IMR-90 (cell line): ENCODE data around the gene RAD51AP2. TPM values are rescaled to one million over a fixed set of nuclear protein-coding genes. Genes with fewer than 3 reads are reported as not detected.

Experiments
- ATAC-seq: fragments of 200-7000 bp; cut with Tn5 transposase; 2 replicates; pipeline ENCODE4 v1.9.1; 2020; ENCODE audit warnings: low read depth, mild to moderate bottlenecking, moderate library complexity
- BruUV-seq: library from RNA; stranded (reverse); fragments of 400-500 nt; replicated peaks from 2 replicates; lab custom pipeline; 2021; lab: Mats Ljungman, UMichigan
- CTCF ChIA-PET: fragments of 300-600 bp; formaldehyde crosslinking; extraction: SDS; loops from one replicate; lab custom pipeline; 2021; ENCODE audit warnings: antibody characterized with exemption; lab: Yijun Ruan, JAX
- POLR2A ChIA-PET: fragments of 300-600 bp; sonication (Branson Sonifier 250); formaldehyde crosslinking; loops from one replicate; lab custom pipeline; 2022; ENCODE audit warnings: antibody characterized with exemption; ENCODE audit not compliant: unreplicated experiment; lab: Charles Lee
- DNase-seq: peaks from one replicate; pipeline ENCODE4 v3.0.0; 2013
- H2AFZ ChIP-seq: replicated peaks from 2 replicates; pipeline ENCODE3; 2013; ENCODE audit warnings: low read length, mild to moderate bottlenecking; ENCODE audit not compliant: poor library complexity
- H2AK5ac ChIP-seq: 2 replicates; pipeline ENCODE4 v1.6.1; 2013; ENCODE audit warnings: low read depth, low read length, inconsistent platforms
- H2AK9ac ChIP-seq: replicated peaks from 2 replicates; pipeline ENCODE3; 2013; ENCODE audit warnings: mild to moderate bottlenecking, low read depth, low read length, moderate library complexity; ENCODE audit not compliant: poor library complexity
- H2BK120ac ChIP-seq: 2 replicates; pipeline ENCODE4 v1.6.1; 2013; ENCODE audit warnings: low read depth, low read length, inconsistent platforms
- H2BK15ac ChIP-seq: 3 replicates; pipeline ENCODE4 v1.6.1; 2013; ENCODE audit warnings: low read depth, low read length, inconsistent platforms
- H2BK20ac ChIP-seq: 2 replicates; pipeline ENCODE4 v1.6.1; 2013; ENCODE audit warnings: low read depth, mild to moderate bottlenecking, inconsistent platforms, low read length, moderate library complexity
- H2BK5ac ChIP-seq: 2 replicates; pipeline ENCODE4 v1.6.1; 2013; ENCODE audit warnings: mild to moderate bottlenecking, low read depth, low read length, inconsistent platforms; ENCODE audit not compliant: poor library complexity, severe bottlenecking
- H3K14ac ChIP-seq: replicated peaks from 2 replicates; pipeline ENCODE4 v1.6.1; 2013; ENCODE audit warnings: low read depth, low read length, inconsistent platforms
- H3K18ac ChIP-seq: 2 replicates; pipeline ENCODE4 v1.6.1; 2013; ENCODE audit warnings: low read depth, low read length, control low read depth
- H3K23ac ChIP-seq: 2 replicates; pipeline ENCODE4 v1.6.1; 2013; ENCODE audit warnings: low read depth, low read length, inconsistent platforms
- H3K27ac ChIP-seq: 2 replicates; pipeline ENCODE4 v1.5.1; 2013; ENCODE audit warnings: mild to moderate bottlenecking, control low read depth, low read length; ENCODE audit not compliant: insufficient read depth
- H3K27me3 ChIP-seq: 2 replicates; pipeline ENCODE4 v1.6.1; 2013; ENCODE audit warnings: low read length; ENCODE audit not compliant: control insufficient read depth, insufficient read depth
- H3K36me3 ChIP-seq: 2 replicates; pipeline ENCODE4 v1.6.1; 2013; ENCODE audit warnings: low read length, mixed read lengths; ENCODE audit not compliant: control insufficient read depth, insufficient read depth
- H3K4ac ChIP-seq: 2 replicates; pipeline ENCODE4 v1.6.1; 2013; ENCODE audit warnings: low read depth, low read length, inconsistent platforms
- H3K4me1 ChIP-seq: 2 replicates; pipeline ENCODE4 v1.6.1; 2013; ENCODE audit warnings: low read length, mixed read lengths; ENCODE audit not compliant: control insufficient read depth, insufficient read depth
- H3K4me2 ChIP-seq: 2 replicates; pipeline ENCODE4 v1.6.1; 2013; ENCODE audit warnings: low read depth, mild to moderate bottlenecking, control low read depth, low read length, moderate library complexity
- H3K4me3 ChIP-seq: 2 replicates; pipeline ENCODE4 v1.5.1; 2013; ENCODE audit warnings: low read depth, mild to moderate bottlenecking, control low read depth, low read length, moderate library complexity; ENCODE audit not compliant: insufficient read depth
- H3K56ac ChIP-seq: 2 replicates; pipeline ENCODE4 v1.6.1; 2013; ENCODE audit warnings: low read length, inconsistent platforms; ENCODE audit not compliant: insufficient read depth; ENCODE audit errors: extremely low read depth
- H3K79me1 ChIP-seq, 2 experiments: 2 replicates each; pipeline ENCODE4 v1.6.1; 2013; ENCODE audit warnings: low read length in 2 of 2, inconsistent platforms in 1 of 2, low read depth in 1 of 2
- H3K9ac ChIP-seq: 2 replicates; pipeline ENCODE4 v1.6.1; 2013; ENCODE audit warnings: low read depth, low read length, control low read depth
- H3K9me1 ChIP-seq: 2 replicates; pipeline ENCODE4 v1.6.1; 2013; ENCODE audit warnings: low read length, inconsistent platforms; ENCODE audit not compliant: insufficient read depth
- H3K9me3 ChIP-seq: 2 replicates; pipeline ENCODE4 v1.6.1; 2013; ENCODE audit warnings: low read length; ENCODE audit not compliant: control insufficient read depth, insufficient read depth
- H4K20me1 ChIP-seq: 2 replicates; pipeline ENCODE4 v1.6.1; 2013; ENCODE audit warnings: low read length, inconsistent platforms; ENCODE audit not compliant: insufficient read depth
- H4K5ac ChIP-seq: 2 replicates; pipeline ENCODE4 v1.6.1; 2013; ENCODE audit warnings: mild to moderate bottlenecking, low read depth, low read length, control low read depth
- H4K8ac ChIP-seq, 2 experiments: 2 replicates each; pipeline ENCODE4 v1.6.1; 2013; ENCODE audit warnings: low read depth in 2 of 2, low read length in 2 of 2, control low read depth in 1 of 2, inconsistent platforms in 1 of 2
- H4K91ac ChIP-seq: 2 replicates; pipeline ENCODE4 v1.6.1; 2013; ENCODE audit warnings: low read depth, low read length, inconsistent platforms; ENCODE audit not compliant: insufficient read depth
- BHLHE40 ChIP-seq: fragments of 150-350 bp; IDR thresholded peaks from 2 replicates; pipeline ENCODE4 v1.6.1; 2016; ENCODE audit warnings: mild to moderate bottlenecking, low read depth, low read length
- CEBPB ChIP-seq: IDR thresholded peaks from 2 replicates; pipeline ENCODE4 v1.6.1; 2012; ENCODE audit warnings: low read depth, low read length, improper control_type of control experiment
- CHD1 ChIP-seq: IDR thresholded peaks from 2 replicates; pipeline ENCODE4 v1.6.1; 2012; ENCODE audit warnings: low read depth, low read length, improper control_type of control experiment
- ELK1 ChIP-seq: fragments of 150-350 bp; IDR thresholded peaks from 2 replicates; pipeline ENCODE4 v1.6.1; 2016; ENCODE audit warnings: low read depth, mild to moderate bottlenecking, low read length, moderate library complexity, borderline replicate concordance
- FOS ChIP-seq: fragments of 150-350 bp; IDR thresholded peaks from 2 replicates; pipeline ENCODE4 v1.6.1; 2016; ENCODE audit warnings: low read depth, low read length
- MAFK ChIP-seq: IDR thresholded peaks from 2 replicates; pipeline ENCODE4 v1.6.1; 2012; ENCODE audit warnings: low read depth, low read length, improper control_type of control experiment
- MAZ ChIP-seq: IDR thresholded peaks from 2 replicates; pipeline ENCODE4 v1.6.1; 2012; ENCODE audit warnings: low read depth, mild to moderate bottlenecking, low read length, improper control_type of control experiment, moderate library complexity, borderline replicate concordance
- MXI1 ChIP-seq: IDR thresholded peaks from 2 replicates; pipeline ENCODE4 v1.6.1; 2012; ENCODE audit warnings: low read depth, mild to moderate bottlenecking, low read length, moderate library complexity, borderline replicate concordance
- NFE2L2 ChIP-seq: fragments of 150-350 bp; IDR thresholded peaks from 2 replicates; pipeline ENCODE4 v1.6.1; 2016; ENCODE audit warnings: low read depth, mild to moderate bottlenecking, low read length
- POLR2A ChIP-seq: IDR thresholded peaks from 2 replicates; pipeline ENCODE4 v1.6.1; 2012; ENCODE audit warnings: mild to moderate bottlenecking, low read depth, low read length
- RAD21 ChIP-seq: IDR thresholded peaks from 2 replicates; pipeline ENCODE4 v1.6.1; 2012; ENCODE audit warnings: low read length, improper control_type of control experiment
- RCOR1 ChIP-seq: IDR thresholded peaks from 2 replicates; pipeline ENCODE4 v1.6.1; 2012; ENCODE audit warnings: mild to moderate bottlenecking, low read length, improper control_type of control experiment; ENCODE audit not compliant: insufficient replicate concordance
- RFX5 ChIP-seq: IDR thresholded peaks from 2 replicates; pipeline ENCODE4 v1.8.0; 2012; ENCODE audit warnings: low read depth, mild to moderate bottlenecking, low read length, moderate library complexity
- SMC3 ChIP-seq: fragments of 150-350 bp; IDR thresholded peaks from 2 replicates; pipeline ENCODE4 v1.6.1; 2016; ENCODE audit warnings: low read depth, mild to moderate bottlenecking, antibody characterized with exemption, low read length, moderate library complexity
- USF2 ChIP-seq: fragments of 150-350 bp; IDR thresholded peaks from 2 replicates; pipeline ENCODE4 v1.6.1; 2017; ENCODE audit warnings: mild to moderate bottlenecking, antibody characterized with exemption, low read length, low read depth
- dilution Hi-C: fragments of 300-500 bp; cut with HindIII; formaldehyde crosslinking; loops from one replicate; pipeline ENCODE4 v1.14.3; 2018; ENCODE audit warnings: low sequenced_read_pairs; ENCODE audit not compliant: unreplicated experiment
- in situ Hi-C: fragments of 300-500 bp; cut with MboI; formaldehyde crosslinking; loops from 3 replicates; pipeline ENCODE4 v1.14.3; 2019; ENCODE audit warnings: low sequenced_read_pairs, inconsistent platforms, mixed read lengths
- intact Hi-C: fragments of 100-400 bp; cut with micrococcal nuclease; formaldehyde crosslinking; loops from 2 replicates; pipeline ENCODE4 v1.10.0; 2022
- polyA plus RNA-seq, 3 experiments: library from polyadenylated mRNA; depleted of rRNA; stranded (reverse); fragments of >200 nt; gene quantifications; 2 replicates each; pipeline ENCODE4 v1.2.3, GENCODE V29; 2012; ENCODE audit warnings: low replicate concordance in 1 of 3
- total RNA-seq: library from RNA; depleted of rRNA; stranded (reverse); fragments of >200 nt; gene quantifications from 2 replicates; pipeline ENCODE4 v1.2.3, GENCODE V29; 2012
- TF ChIP-seq, protein P1 (sequence below): conservative IDR thresholded peaks from 2 replicates; pipeline ENCODE4 v1.5.1; 2012; ENCODE audit warnings: mild to moderate bottlenecking, low read depth, low read length, improper control_type of control experiment

RAD51AP2 gene
- total and polyA plus RNA-seq, 2 of the 4 experiments (the other 2 are of a cell fraction), result not detected

- Histone ChIP-seq H4K8ac (no peak overlapping the region), H3K9ac (no peak overlapping the region), H3K23ac (no peak overlapping the region), H3K27ac (no peak overlapping the region), H3K9me1 (no peaks in the 10 kb centered on the region), H3K27me3 (no peaks in the 10 kb centered on the region), H2BK5ac (no peak overlapping the region), H3K18ac (no peak overlapping the region), H3K9me3 (no peaks in the 10 kb centered on the region), H3K4me3 (no peak overlapping the region), H4K5ac (no peak overlapping the region), H3K56ac (no peak overlapping the region), H2BK20ac (no peak overlapping the region), H4K20me1 (no peaks in the 10 kb centered on the region), H4K91ac (no peak overlapping the region), H3K14ac (no peak overlapping the region), H3K4me2 (no peak overlapping the region), H3K4me1 (no peaks in the 10 kb centered on the region), H3K4ac (no peak overlapping the region), H2AFZ (no peak overlapping the region), H3K36me3 (no peaks in the 10 kb centered on the region), H2BK120ac (no peak overlapping the region), H2BK15ac (no peak overlapping the region), H3K79me1 (no peaks in the 10 kb centered on the region), H2AK9ac (no peak overlapping the region), H2AK5ac (no peak overlapping the region)
- dilution Hi-C loops (no loop called here), intact Hi-C loops (no loop called here), in situ Hi-C loops (no loop called here)
- POLR2A ChIA-PET, result no interaction called here
- CTCF ChIA-PET, result no interaction called here
- DNase-seq, result no peak
- BruUV-seq, result no TSS peak
- TF ChIP-seq POLR2A (no peak), RAD21 (no peak), ELK1 (no peak), USF2 (no peak), MXI1 (no peak), CEBPB (no peak), MAFK (no peak), MAZ (no peak), RCOR1 (no peak), RFX5 (no peak), CHD1 (no peak), NFE2L2 (no peak), FOS (no peak), SMC3 (no peak), BHLHE40 (no peak)
- TF ChIP-seq, protein P1, sequence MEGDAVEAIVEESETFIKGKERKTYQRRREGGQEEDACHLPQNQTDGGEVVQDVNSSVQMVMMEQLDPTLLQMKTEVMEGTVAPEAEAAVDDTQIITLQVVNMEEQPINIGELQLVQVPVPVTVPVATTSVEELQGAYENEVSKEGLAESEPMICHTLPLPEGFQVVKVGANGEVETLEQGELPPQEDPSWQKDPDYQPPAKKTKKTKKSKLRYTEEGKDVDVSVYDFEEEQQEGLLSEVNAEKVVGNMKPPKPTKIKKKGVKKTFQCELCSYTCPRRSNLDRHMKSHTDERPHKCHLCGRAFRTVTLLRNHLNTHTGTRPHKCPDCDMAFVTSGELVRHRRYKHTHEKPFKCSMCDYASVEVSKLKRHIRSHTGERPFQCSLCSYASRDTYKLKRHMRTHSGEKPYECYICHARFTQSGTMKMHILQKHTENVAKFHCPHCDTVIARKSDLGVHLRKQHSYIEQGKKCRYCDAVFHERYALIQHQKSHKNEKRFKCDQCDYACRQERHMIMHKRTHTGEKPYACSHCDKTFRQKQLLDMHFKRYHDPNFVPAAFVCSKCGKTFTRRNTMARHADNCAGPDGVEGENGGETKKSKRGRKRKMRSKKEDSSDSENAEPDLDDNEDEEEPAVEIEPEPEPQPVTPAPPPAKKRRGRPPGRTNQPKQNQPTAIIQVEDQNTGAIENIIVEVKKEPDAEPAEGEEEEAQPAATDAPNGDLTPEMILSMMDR, result no peak
- ATAC-seq, result no peak
Measured at GRCh38 chr2:17558053-17558452, 39.8 kb upstream of the RAD51AP2 start.
